ENCODE measurements around the gene ANAPC16. TPM values are rescaled to one million over a fixed set of nuclear protein-coding genes. Genes with fewer than 3 reads are reported as not detected.
A peak's percentile ranks its signal among the peaks of the same experiment; 100 is the strongest.
"Not testable (repeated sequence)": the region's sequence is repeated elsewhere in the genome, so short reads cannot be mapped to it uniquely, and the experiment has no call there.

The ANAPC16 gene
- total RNA-seq, 1 donor: 66.1 TPM

DNA sequence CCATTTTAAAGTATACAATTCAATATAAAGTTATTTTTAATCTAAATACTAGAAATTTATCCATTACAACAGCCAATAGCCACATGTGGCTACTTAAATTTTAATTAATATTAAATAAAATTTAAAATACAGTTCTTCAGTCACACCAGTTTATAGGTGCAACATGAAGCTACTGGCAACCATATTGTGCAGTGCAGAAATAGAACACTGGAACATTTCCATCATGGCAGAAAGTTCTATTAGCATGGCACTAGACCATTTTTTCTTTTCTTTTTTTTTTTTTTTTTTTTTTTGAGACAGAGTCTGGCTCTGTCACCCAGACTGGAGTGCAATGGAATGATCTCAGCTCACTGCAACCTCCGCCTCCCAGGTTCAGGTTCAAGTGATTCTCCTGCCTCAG is 5.5 kb downstream of the ANAPC16 start:
- TF ChIP-seq CTCF (IDR thresholded peaks at IDR 0.05; ENCODE audit: insufficient read depth, low read depth, low read length): no peak
- H3K4me3 ChIP-seq (ENCODE audit: low read depth, low read length): no peak overlapping the region
- DNase-seq (ENCODE audit: low read depth): no peak

- TF ChIP-seq CTCF (IDR thresholded peaks at IDR 0.05; ENCODE audit: insufficient read depth, low read depth, low read length): no peak
- DNase-seq (ENCODE audit: low read depth): no peak
Measured at GRCh38 chr10:72223743-72224101, 7.9 kb downstream of the ANAPC16 start.

DNA sequence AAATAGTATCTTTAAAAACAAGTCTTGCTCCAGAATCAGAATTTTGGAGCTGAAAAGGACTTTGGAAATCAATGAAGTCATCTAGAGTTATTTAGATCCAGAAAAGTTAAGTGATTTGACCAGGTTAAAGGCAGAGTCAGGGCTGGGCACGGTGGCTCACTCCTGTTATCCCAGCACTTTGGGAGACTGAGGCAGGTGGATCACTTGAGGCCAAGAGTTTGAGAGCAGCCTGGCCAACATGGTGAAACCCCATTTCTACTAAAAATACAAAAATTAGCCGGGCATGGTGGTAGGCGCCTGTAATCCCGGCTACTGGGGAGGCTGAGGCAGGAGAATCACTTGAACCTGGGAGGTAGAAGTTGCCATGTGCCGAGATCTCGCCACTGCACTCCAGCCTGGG is 8.4 kb downstream of the ANAPC16 start:
- DNase-seq (ENCODE audit: low read depth); H3K4me3 ChIP-seq (ENCODE audit: low read depth, low read length): not testable (repeated sequence)

More at GRCh38 chr10:72223743-72224101, 7.9 kb downstream of the ANAPC16 start:
- no peak overlapping the region for H3K4me3 ChIP-seq (ENCODE audit: low read depth, low read length)

- no peak for TF ChIP-seq CTCF (IDR thresholded peaks at IDR 0.05; ENCODE audit: insufficient read depth, low read depth, low read length)
- DNase-seq (ENCODE audit: low read depth): no peak
- no peak overlapping the region for H3K4me3 ChIP-seq (ENCODE audit: low read depth, low read length)
Measured at GRCh38 chr10:72226418-72227027, 10.7 kb downstream of the ANAPC16 start.

DNA sequence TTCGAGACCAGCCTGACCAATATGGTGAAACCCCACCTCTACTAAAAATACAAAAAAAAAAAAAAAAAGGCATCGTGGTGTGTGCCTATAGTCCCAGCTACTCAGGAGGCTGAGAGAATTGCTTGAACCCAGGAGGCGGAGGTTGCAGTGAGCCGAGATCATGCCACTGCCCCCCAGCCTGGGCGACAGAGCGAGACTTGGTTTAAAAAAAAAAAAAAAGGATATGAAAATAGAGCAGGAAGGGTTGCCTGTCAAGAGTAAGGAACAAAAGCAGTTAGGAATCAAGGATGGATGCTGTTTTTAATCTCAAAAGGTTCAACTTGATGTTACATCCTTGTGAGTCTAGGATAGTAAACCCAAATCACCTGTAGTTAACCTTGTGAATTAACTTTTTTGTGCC is 12.0 kb downstream of the ANAPC16 start:
- no peak for DNase-seq (ENCODE audit: low read depth)
- no peak overlapping the region for H3K4me3 ChIP-seq (ENCODE audit: low read depth, low read length)
- no peak for TF ChIP-seq CTCF (IDR thresholded peaks at IDR 0.05; ENCODE audit: insufficient read depth, low read depth, low read length)

DNA sequence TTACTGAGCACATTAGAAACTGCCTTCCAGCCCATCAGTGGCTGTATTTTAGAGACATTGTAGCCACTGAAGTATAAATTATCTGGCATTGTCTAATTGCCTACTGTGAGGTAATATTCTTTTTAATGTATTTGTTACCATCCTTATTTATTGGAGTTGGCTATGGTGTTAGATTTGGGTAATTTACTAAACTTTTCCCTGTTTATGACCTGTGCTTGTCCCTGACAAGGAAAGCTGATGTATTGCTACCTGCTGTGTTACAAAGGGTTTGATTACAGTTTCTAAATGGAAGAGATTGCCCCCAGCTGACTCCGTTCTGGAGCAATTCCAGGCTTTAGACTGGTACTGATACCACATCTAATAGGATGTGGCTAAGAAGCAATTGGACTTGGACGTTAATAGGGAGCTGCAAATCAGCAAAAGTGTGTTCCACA is 12.5 kb downstream of the ANAPC16 start:
- TF ChIP-seq CTCF (IDR thresholded peaks at IDR 0.05; ENCODE audit: insufficient read depth, low read depth, low read length): no peak
- H3K4me3 ChIP-seq (ENCODE audit: low read depth, low read length): no peak overlapping the region
- no peak for DNase-seq (ENCODE audit: low read depth)

GRCh38 chr10:72229261-72230251 is 13.7 kb downstream of the ANAPC16 start:
- DNase-seq (ENCODE audit: low read depth): peak; percentile 40
- no peak for TF ChIP-seq CTCF (IDR thresholded peaks at IDR 0.05; ENCODE audit: insufficient read depth, low read depth, low read length)
- no peak overlapping the region for H3K4me3 ChIP-seq (ENCODE audit: low read depth, low read length)

Measured in fibroblast of villous mesenchyme (primary cell).